Vagina (tissue), 2 donors: ENCODE results near the gene NUCB2. TPM values are rescaled to one million over a fixed set of nuclear protein-coding genes. Genes with fewer than 3 reads are reported as not detected.

ENCODE experiments used
- DNase-seq, 2 donors: peaks; one replicate each; pipeline ENCODE4 v3.0.0-alpha.2; 2017; ENCODE audit errors: extremely low spot score in 2 of 2
- H3K27ac ChIP-seq: fragments of 200-600 bp; sonication (generic); one replicate; pipeline ENCODE4 v1.5.1; 2019
- H3K27me3 ChIP-seq: fragments of 200-600 bp; sonication (generic); one replicate; pipeline ENCODE4 v1.5.1; 2019
- H3K36me3 ChIP-seq, 2 donors: fragments of 200-600 bp; sonication (generic); one replicate each; pipeline ENCODE4 v1.5.1; 2017 to 2019
- H3K4me1 ChIP-seq: fragments of 200-600 bp; sonication (generic); one replicate; pipeline ENCODE4 v1.5.1; 2019
- H3K4me3 ChIP-seq, 2 donors: fragments of 200-600 bp; sonication (generic); 1 replicate in 1 of 2; 2 replicates in 1 of 2; pipeline ENCODE4 v1.5.1; 2016 to 2019
- H3K9me3 ChIP-seq: fragments of 200-600 bp; sonication (generic); one replicate; pipeline ENCODE4 v1.5.1; 2019
- CTCF ChIP-seq, 3 experiments: fragments of 450-650 bp in 2 of 3; fragments of 200-600 bp in 1 of 3; sonication (generic) in 1 of 3; IDR thresholded peaks; one replicate each; pipeline ENCODE4 v1.5.1; 2017 to 2019; ENCODE audit warnings: antibody characterized with exemption in 3 of 3, mild to moderate bottlenecking in 2 of 3, moderate library complexity in 2 of 3
- POLR2A ChIP-seq, 2 donors: fragments of 450-650 bp; IDR thresholded peaks; one replicate each; pipeline ENCODE4 v1.6.1; 2017; ENCODE audit warnings: antibody characterized with exemption in 2 of 2, mild to moderate bottlenecking in 2 of 2, moderate library complexity in 2 of 2
- POLR2AphosphoS5 ChIP-seq, 2 donors: sonication (generic); formaldehyde crosslinking; IDR thresholded peaks; one replicate each; pipeline ENCODE4 v1.9.0; 2017; ENCODE audit warnings: antibody characterized with exemption in 2 of 2, mild to moderate bottlenecking in 2 of 2, low read depth in 1 of 2; ENCODE audit not compliant: insufficient read depth in 1 of 2
- intact Hi-C: fragments of 100-400 bp; cut with DNase I; formaldehyde crosslinking; loops from one replicate; pipeline ENCODE4 v1.15.1; 2023
- total RNA-seq: library from RNA; depleted of rRNA; stranded (reverse); fragments of >200 nt; gene quantifications from one replicate; pipeline ENCODE4 v1.2.3, GENCODE V29; 2016

NUCB2 gene
- total RNA-seq, 1 donor from 2014 or later, result 41.0 TPM

DNA sequence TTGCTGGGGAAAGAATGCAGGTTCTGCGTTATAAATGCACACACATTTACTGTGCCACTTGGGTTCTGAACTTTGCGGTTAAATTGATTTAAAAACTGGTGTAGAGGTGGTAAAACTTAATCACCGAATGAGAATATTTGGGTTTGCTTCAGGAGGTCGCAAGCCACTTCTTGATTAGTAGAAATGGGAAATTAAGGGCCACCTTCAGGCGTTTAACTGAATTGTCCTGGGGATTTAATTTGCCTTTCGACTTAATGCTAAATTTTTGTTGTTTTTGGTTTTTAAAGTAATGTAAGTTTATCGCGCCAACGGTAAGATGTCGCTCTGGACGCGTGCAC, 74.6 kb downstream of the NUCB2 start:
- DNase-seq, result no peak
- peaks cover 25% of the 10 kb centered on the region for H3K4me1 ChIP-seq
- H3K9me3 ChIP-seq, result no peaks in the 10 kb centered on the region
- TF ChIP-seq POLR2AphosphoS5 (IDR thresholded peaks at IDR 0.05; ENCODE audit: insufficient read depth in 1 of 2, low read depth in 1 of 2) (no peak), POLR2A (IDR thresholded peaks at IDR 0.05) (no peak), CTCF (IDR thresholded peaks at IDR 0.05) (no peak)
- no peaks in the 10 kb centered on the region for H3K36me3 ChIP-seq
- peak overlapping the region; percentile 56 to 66 for H3K4me3 ChIP-seq
- intact Hi-C loops, result no loop called here
- no peaks in the 10 kb centered on the region for H3K27me3 ChIP-seq
- no peak overlapping the region for H3K27ac ChIP-seq

GRCh38 chr11:17351510-17352176, 75.1 kb downstream of the NUCB2 start, which contains the start of gene NCR3LG1:
TSS of gene NCR3LG1 (plus strand) at chr11:17351800. CDS start at chr11:17351970, 170 bp downstream.
- Histone ChIP-seq H3K27me3 (no peaks in the 10 kb centered on the region), H3K27ac (peak within 1 kb of the TSS; percentile 71), H3K9me3 (no peaks in the 10 kb centered on the region), H3K4me1 (peaks cover 25% of the 10 kb centered on the region), H3K4me3 (peak within 1 kb of the TSS; percentile 56 to 66), H3K36me3 (no peaks in the 10 kb centered on the region)
- intact Hi-C loops, result no loop called here
- no peak for DNase-seq
- peak; percentile 18 to 72 for TF ChIP-seq POLR2AphosphoS5 (IDR thresholded peaks at IDR 0.05; ENCODE audit: insufficient read depth in 1 of 2, low read depth in 1 of 2)
- TF ChIP-seq CTCF (IDR thresholded peaks at IDR 0.05), result no peak

DNA sequence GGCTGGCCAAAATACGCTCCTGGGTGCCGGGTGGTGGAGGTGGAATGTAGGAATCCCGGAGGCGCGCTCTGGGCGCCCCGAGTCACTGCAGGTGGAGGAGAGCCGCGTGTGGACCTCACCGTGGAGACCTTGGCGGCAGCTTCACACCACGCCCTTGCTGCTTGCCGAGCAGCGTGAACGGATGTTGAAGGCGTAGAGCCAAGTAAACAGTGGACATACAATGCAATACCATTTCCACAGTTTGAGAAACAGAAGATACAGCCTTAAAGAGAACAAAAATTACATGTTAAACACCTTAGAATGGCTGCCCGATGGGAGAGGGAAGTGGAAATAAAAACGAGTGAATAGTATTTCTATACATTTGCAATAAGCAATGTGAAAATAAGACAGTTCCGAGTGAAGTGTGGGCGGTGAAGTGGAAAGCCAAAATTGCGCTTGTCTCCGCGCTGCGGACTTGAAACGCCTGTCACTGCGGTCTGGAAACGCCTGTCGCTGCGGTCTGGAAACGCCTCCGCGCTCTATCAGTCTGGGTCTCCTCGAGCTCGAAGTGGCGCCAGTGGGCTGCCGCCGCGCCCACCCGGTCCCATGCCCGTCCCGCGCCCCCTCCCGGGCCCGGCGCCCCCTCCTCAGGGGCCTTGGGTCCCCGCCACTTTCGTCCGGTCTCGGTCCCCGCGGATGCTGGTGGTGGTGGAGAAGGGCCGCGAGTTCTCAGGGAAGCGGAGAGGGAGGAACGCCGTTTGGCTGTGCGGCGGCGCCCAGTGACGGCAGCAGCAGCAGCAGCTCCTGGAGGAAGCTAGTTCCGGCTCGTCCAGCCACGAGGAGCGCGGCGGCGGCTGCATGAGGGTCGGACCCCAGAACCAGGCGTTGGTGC, 76.6 kb downstream of the NUCB2 start:
- H3K4me3 ChIP-seq, result peak overlapping the region; percentile 56 to 66
- TF ChIP-seq POLR2AphosphoS5 (IDR thresholded peaks at IDR 0.05; ENCODE audit: insufficient read depth in 1 of 2, low read depth in 1 of 2) (peak in 1 of 2 donors; percentile 61), CTCF (IDR thresholded peaks at IDR 0.05) (no peak)
- no peaks in the 10 kb centered on the region for H3K36me3 ChIP-seq
- H3K27me3 ChIP-seq, result no peaks in the 10 kb centered on the region
- H3K9me3 ChIP-seq, result no peaks in the 10 kb centered on the region
- intact Hi-C loops, result no loop called here
- peak overlapping the region; percentile 71 for H3K27ac ChIP-seq
- DNase-seq, result no peak
- peaks cover 25% of the 10 kb centered on the region for H3K4me1 ChIP-seq

DNA sequence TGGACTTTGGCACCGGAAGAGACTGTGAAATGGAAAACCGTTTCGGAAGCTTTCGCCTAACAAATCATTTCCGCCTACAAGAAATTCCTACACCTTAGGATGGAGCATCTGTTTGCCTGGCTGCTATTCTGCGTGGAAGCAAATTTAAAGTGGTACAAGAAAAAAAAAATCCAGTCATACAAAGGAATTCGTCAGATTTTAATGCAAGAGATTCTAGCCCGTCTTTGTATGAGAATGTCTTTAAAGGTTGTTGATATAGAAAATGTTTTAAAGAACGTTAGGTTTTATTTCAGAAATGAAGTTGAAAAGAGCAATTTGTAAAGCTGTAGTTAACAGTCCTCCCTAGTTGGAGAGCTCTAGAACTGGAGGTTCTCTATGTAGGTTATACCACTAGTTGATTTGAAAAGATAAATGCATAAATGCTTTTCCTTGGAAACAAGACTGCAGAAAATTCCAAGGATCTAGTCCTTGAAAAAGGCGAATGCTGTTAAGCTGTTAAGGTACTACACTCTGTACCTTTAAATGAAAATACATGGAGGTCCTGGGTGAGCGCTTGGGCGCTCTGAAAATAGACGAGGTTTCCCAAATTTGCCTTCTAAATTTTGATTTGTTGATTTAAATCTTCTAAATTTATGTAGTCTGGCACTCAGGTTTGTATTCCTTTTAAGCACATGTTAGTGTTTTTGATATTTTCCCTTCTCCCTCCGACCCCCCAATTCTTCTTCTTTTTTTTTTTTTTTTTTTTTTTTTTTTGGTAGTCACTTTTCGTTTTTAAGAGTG, 77.5 kb downstream of the NUCB2 start:
- peak overlapping the region; percentile 56 to 66 for H3K4me3 ChIP-seq

More for the DNA sequence above, 77.5 kb downstream of the NUCB2 start:
- Histone ChIP-seq H3K4me1 (peaks cover 25% of the 10 kb centered on the region), H3K27me3 (no peaks in the 10 kb centered on the region), H3K9me3 (no peaks in the 10 kb centered on the region), H3K27ac (peak overlapping the region; percentile 71), H3K36me3 (no peaks in the 10 kb centered on the region)
- TF ChIP-seq CTCF (IDR thresholded peaks at IDR 0.05) (no peak), POLR2AphosphoS5 (IDR thresholded peaks at IDR 0.05; ENCODE audit: insufficient read depth in 1 of 2, low read depth in 1 of 2) (peak in 1 of 2 donors; percentile 13), POLR2A (IDR thresholded peaks at IDR 0.05) (no peak)
- no peak for DNase-seq
- intact Hi-C loops, result no loop called here
